ENCODE measurements around the gene TMEM115. TPM values are rescaled to one million over a fixed set of nuclear protein-coding genes. Genes with fewer than 3 reads are reported as not detected.

Gene TMEM115
- total and polyA plus RNA-seq, 2 of the 4 experiments (the other 2 are of a cell fraction): 35.3 to 47.3 TPM

DNA sequence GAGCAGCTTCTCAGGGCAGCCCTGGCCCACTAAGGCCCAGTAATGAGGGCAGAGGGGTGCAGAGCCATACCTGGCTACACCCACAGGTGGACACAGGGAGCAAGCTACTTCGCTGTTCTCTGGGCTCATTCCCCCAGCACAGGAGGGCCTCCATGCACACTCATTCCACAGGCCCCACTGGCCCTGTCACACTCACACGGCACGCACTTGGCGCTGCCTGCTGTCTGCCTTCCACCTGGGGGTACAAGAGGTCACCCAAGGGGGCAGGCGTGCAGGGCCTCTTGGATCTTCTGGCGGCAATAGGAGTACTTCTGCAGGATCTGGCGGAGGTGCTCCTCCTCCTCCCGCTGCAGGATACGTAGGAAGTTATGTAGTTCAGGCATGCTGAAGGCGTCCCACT, 29.0 kb downstream of the TMEM115 start:
- WGBS, 2 experiments (ENCODE audit: extremely low coverage in 2 of 2, insufficient read length in 1 of 2): no CpG with 5 or more reads among the region's 10 CpGs
- no peak overlapping the region for H3K4me2 ChIP-seq (ENCODE audit: low read depth, low read length)
- intact Hi-C loops (cut with micrococcal nuclease): no loop called here

More for the DNA sequence above, 29.0 kb downstream of the TMEM115 start:
- Histone ChIP-seq H2AFZ (replicated peaks; ENCODE audit: low read length, poor library complexity) (no peak overlapping the region), H3K4me1 (ENCODE audit: control insufficient read depth, insufficient read depth, low read length) (peaks cover 16% of the 10 kb centered on the region), H3K9ac (ENCODE audit: low read depth, low read length) (no peak overlapping the region), H3K79me1 (ENCODE audit: low read depth in 1 of 2, low read length in 2 of 2) (peaks cover 34 to 60% of the 10 kb centered on the region in 2 experiments), H3K9me1 (ENCODE audit: insufficient read depth, low read length) (peaks cover 12% of the 10 kb centered on the region), H3K36me3 (ENCODE audit: control insufficient read depth, insufficient read depth, low read length) (peaks cover 36% of the 10 kb centered on the region), H3K27ac (ENCODE audit: insufficient read depth, low read length) (no peak overlapping the region), H3K9me3 (ENCODE audit: control insufficient read depth, insufficient read depth, low read length) (no peaks in the 10 kb centered on the region), H3K4ac (ENCODE audit: low read depth, low read length) (no peak overlapping the region), H4K5ac (ENCODE audit: low read depth, low read length) (no peak overlapping the region), H4K8ac (ENCODE audit: low read depth in 2 of 2, low read length in 2 of 2) (no peak overlapping the region), H3K4me3 (ENCODE audit: insufficient read depth, low read depth, low read length) (no peak overlapping the region), H2BK20ac (ENCODE audit: low read depth, low read length) (no peak overlapping the region), H3K27me3 (ENCODE audit: control insufficient read depth, insufficient read depth, low read length) (no peaks in the 10 kb centered on the region), H2BK120ac (ENCODE audit: low read depth, low read length) (no peak overlapping the region), H2AK5ac (ENCODE audit: low read depth, low read length) (no peak overlapping the region), H2BK5ac (ENCODE audit: low read depth, low read length, poor library complexity, severe bottlenecking) (no peak overlapping the region), H3K14ac (replicated peaks; ENCODE audit: low read depth, low read length) (no peak overlapping the region), H3K23ac (ENCODE audit: low read depth, low read length) (no peak overlapping the region), H2AK9ac (replicated peaks; ENCODE audit: low read depth, low read length, poor library complexity) (no peak overlapping the region), H4K20me1 (ENCODE audit: insufficient read depth, low read length) (peaks cover 44% of the 10 kb centered on the region), H2BK15ac (ENCODE audit: low read depth, low read length) (no peak overlapping the region), H3K18ac (ENCODE audit: low read depth, low read length) (no peak overlapping the region), H3K56ac (ENCODE audit: extremely low read depth, insufficient read depth, low read length) (no peak overlapping the region), H4K91ac (ENCODE audit: insufficient read depth, low read depth, low read length) (no peak overlapping the region)
- POLR2A ChIA-PET (ENCODE audit: unreplicated experiment): no interaction called here
- in situ Hi-C loops (cut with MboI; ENCODE audit: low sequenced_read_pairs) (loop anchor here (25.0 kb wide), 3 partner anchors 1057 to 1832 kb away; partner anchors contain the start of genes ABHD14B, GPR62, MANF and PCBP4), dilution Hi-C loops (cut with HindIII; ENCODE audit: low sequenced_read_pairs, unreplicated experiment) (no loop called here)
- ATAC-seq (ENCODE audit: low read depth) (no peak), DNase-seq (no peak)
- CTCF ChIA-PET: no interaction called here
- TF ChIP-seq BHLHE40 (IDR thresholded peaks at IDR 0.05; ENCODE audit: low read depth, low read length) (no peak), MAFK (IDR thresholded peaks at IDR 0.05; ENCODE audit: low read depth, low read length) (no peak), MXI1 (IDR thresholded peaks at IDR 0.05; ENCODE audit: borderline replicate concordance, low read depth, low read length) (no peak), FOS (IDR thresholded peaks at IDR 0.05; ENCODE audit: low read depth, low read length) (no peak), CHD1 (IDR thresholded peaks at IDR 0.05; ENCODE audit: low read depth, low read length) (no peak), RAD21 (IDR thresholded peaks at IDR 0.05; ENCODE audit: low read length) (no peak), POLR2A (IDR thresholded peaks at IDR 0.05; ENCODE audit: low read depth, low read length) (no peak), SMC3 (IDR thresholded peaks at IDR 0.05; ENCODE audit: low read depth, low read length) (no peak), CEBPB (IDR thresholded peaks at IDR 0.05; ENCODE audit: low read depth, low read length) (no peak), MAZ (IDR thresholded peaks at IDR 0.05; ENCODE audit: borderline replicate concordance, low read depth, low read length) (no peak), NFE2L2 (IDR thresholded peaks at IDR 0.05; ENCODE audit: low read depth, low read length) (no peak), RFX5 (IDR thresholded peaks at IDR 0.05; ENCODE audit: low read depth, low read length) (no peak), RCOR1 (IDR thresholded peaks at IDR 0.05; ENCODE audit: insufficient replicate concordance, low read length) (no peak)
- TF ChIP-seq, protein P1, sequence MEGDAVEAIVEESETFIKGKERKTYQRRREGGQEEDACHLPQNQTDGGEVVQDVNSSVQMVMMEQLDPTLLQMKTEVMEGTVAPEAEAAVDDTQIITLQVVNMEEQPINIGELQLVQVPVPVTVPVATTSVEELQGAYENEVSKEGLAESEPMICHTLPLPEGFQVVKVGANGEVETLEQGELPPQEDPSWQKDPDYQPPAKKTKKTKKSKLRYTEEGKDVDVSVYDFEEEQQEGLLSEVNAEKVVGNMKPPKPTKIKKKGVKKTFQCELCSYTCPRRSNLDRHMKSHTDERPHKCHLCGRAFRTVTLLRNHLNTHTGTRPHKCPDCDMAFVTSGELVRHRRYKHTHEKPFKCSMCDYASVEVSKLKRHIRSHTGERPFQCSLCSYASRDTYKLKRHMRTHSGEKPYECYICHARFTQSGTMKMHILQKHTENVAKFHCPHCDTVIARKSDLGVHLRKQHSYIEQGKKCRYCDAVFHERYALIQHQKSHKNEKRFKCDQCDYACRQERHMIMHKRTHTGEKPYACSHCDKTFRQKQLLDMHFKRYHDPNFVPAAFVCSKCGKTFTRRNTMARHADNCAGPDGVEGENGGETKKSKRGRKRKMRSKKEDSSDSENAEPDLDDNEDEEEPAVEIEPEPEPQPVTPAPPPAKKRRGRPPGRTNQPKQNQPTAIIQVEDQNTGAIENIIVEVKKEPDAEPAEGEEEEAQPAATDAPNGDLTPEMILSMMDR (conservative IDR thresholded peaks at IDR 0.05; ENCODE audit: low read depth, low read length): no peak
- TF ChIP-seq, protein P2, sequence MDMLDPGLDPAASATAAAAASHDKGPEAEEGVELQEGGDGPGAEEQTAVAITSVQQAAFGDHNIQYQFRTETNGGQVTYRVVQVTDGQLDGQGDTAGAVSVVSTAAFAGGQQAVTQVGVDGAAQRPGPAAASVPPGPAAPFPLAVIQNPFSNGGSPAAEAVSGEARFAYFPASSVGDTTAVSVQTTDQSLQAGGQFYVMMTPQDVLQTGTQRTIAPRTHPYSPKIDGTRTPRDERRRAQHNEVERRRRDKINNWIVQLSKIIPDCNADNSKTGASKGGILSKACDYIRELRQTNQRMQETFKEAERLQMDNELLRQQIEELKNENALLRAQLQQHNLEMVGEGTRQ (IDR thresholded peaks at IDR 0.05; ENCODE audit: low read depth, low read length): no peak
- TF ChIP-seq, protein P3, sequence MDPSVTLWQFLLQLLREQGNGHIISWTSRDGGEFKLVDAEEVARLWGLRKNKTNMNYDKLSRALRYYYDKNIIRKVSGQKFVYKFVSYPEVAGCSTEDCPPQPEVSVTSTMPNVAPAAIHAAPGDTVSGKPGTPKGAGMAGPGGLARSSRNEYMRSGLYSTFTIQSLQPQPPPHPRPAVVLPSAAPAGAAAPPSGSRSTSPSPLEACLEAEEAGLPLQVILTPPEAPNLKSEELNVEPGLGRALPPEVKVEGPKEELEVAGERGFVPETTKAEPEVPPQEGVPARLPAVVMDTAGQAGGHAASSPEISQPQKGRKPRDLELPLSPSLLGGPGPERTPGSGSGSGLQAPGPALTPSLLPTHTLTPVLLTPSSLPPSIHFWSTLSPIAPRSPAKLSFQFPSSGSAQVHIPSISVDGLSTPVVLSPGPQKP (IDR thresholded peaks at IDR 0.05; ENCODE audit: borderline replicate concordance, low read depth, low read length): no peak
- BruUV-seq (replicated peaks): no TSS peak
